A549 treated with DMSO at 1 μM for 4 hours (cell line): ENCODE measurements around the gene CCKAR. TPM values are rescaled to one million over a fixed set of nuclear protein-coding genes. Genes with fewer than 3 reads are reported as not detected.

Experiments
- total RNA-seq: library from RNA; stranded (reverse); fragments of 200-300 nt; extraction: Qiagen RNA extraction; gene quantifications from 5 replicates; pipeline ENCODE4 v1.2.3, GENCODE V29; 2022; ENCODE audit warnings: low read depth

CCKAR gene
- total RNA-seq = not detected in 5 replicates

GRCh38 chr4:26490111-26490959 lies at the start of gene CCKAR:
TSS of gene CCKAR (minus strand) at chr4:26490484. CDS start at chr4:26490267, 217 bp downstream.

Other genes with a start within 250 kb of the CCKAR start
- 12.0 to 19.0 TPM (median 16.1 TPM) in 5 replicates for gene RBPJ, start 169.5 kb downstream of the CCKAR start, total RNA-seq
- gene TBC1D19, start 93.6 kb upstream of the CCKAR start, total RNA-seq = 3.2 to 4.6 TPM (median 3.9 TPM) in 5 replicates